Stimulated activated CD8-positive, alpha-beta memory T cell treated with anti-CD3 and anti-CD28 coated beads, Interleukin-2, amount 100 ng/mL, for 48 hours (primary cell): ENCODE results near the gene DDX23.
A peak's percentile ranks its signal among the peaks of the same experiment; 100 is the strongest.

Experiments
- DNase-seq, 2 donors: peaks; one replicate each; pipeline ENCODE4 v3.0.0-alpha.2; 2020; ENCODE audit warnings: low read depth in 2 of 2

DDX23 gene

GRCh38 chr12:48823281-48823680 is 28.7 kb downstream of the DDX23 start:
- no peak for DNase-seq

- DNase-seq = no peak
Observed at GRCh38 chr12:48822711-48823110, 29.3 kb downstream of the DDX23 start.

GRCh38 chr12:48822139-48822538 is 29.8 kb downstream of the DDX23 start:
- no peak for DNase-seq

- no peak for DNase-seq
Observed at GRCh38 chr12:48819986-48820725, 31.8 kb downstream of the DDX23 start.

- no peak for DNase-seq
Observed at GRCh38 chr12:48818831-48819590, 33.0 kb downstream of the DDX23 start.

GRCh38 chr12:48817873-48818830 is 33.8 kb downstream of the DDX23 start, which contains the start of gene CACNB3:
TSS of gene CACNB3 (plus strand) at chr12:48818496. CDS start at chr12:48818930, 434 bp downstream.
- peak; percentile 62 to 66 for DNase-seq

GRCh38 chr12:48816143-48816854 is 35.7 kb downstream of the DDX23 start:
- DNase-seq = no peak

- peak in 1 of 2 donors; percentile 27 for DNase-seq
Observed at GRCh38 chr12:48815126-48816110, 36.5 kb downstream of the DDX23 start.

GRCh38 chr12:48814262-48815125 is 37.5 kb downstream of the DDX23 start:
- peak; percentile 80 for DNase-seq

GRCh38 chr12:48813465-48814261 is 38.3 kb downstream of the DDX23 start:
- DNase-seq = no peak

- DNase-seq = no peak
Observed at GRCh38 chr12:48812389-48812788, 39.6 kb downstream of the DDX23 start.

- no peak for DNase-seq
Observed at GRCh38 chr12:48811437-48812090, 40.4 kb downstream of the DDX23 start.

- DNase-seq = no peak
Observed at GRCh38 chr12:48810903-48811431, 41.0 kb downstream of the DDX23 start.

GRCh38 chr12:48807981-48808380 is 44.0 kb downstream of the DDX23 start:
- no peak for DNase-seq

GRCh38 chr12:48803675-48804074 is 48.3 kb downstream of the DDX23 start:
- no peak for DNase-seq

GRCh38 chr12:48800971-48801370 is 51.0 kb downstream of the DDX23 start:
- no peak for DNase-seq

- no peak for DNase-seq
Observed at GRCh38 chr12:48800457-48800856, 51.5 kb downstream of the DDX23 start.
